UCSD-AML1 (cell line): ENCODE results near the gene HID1.
"Not testable (repeated sequence)": the region's sequence is repeated elsewhere in the genome, so short reads cannot be mapped to it uniquely, and the experiment has no call there.

Source experiments
- DNase-seq: peaks from one replicate; lab custom pipeline; 2025; ENCODE audit not compliant: unreplicated experiment; lab: John Stamatoyannopoulos, UW

Gene HID1, protein sequence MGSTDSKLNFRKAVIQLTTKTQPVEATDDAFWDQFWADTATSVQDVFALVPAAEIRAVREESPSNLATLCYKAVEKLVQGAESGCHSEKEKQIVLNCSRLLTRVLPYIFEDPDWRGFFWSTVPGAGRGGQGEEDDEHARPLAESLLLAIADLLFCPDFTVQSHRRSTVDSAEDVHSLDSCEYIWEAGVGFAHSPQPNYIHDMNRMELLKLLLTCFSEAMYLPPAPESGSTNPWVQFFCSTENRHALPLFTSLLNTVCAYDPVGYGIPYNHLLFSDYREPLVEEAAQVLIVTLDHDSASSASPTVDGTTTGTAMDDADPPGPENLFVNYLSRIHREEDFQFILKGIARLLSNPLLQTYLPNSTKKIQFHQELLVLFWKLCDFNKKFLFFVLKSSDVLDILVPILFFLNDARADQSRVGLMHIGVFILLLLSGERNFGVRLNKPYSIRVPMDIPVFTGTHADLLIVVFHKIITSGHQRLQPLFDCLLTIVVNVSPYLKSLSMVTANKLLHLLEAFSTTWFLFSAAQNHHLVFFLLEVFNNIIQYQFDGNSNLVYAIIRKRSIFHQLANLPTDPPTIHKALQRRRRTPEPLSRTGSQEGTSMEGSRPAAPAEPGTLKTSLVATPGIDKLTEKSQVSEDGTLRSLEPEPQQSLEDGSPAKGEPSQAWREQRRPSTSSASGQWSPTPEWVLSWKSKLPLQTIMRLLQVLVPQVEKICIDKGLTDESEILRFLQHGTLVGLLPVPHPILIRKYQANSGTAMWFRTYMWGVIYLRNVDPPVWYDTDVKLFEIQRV

DNA sequence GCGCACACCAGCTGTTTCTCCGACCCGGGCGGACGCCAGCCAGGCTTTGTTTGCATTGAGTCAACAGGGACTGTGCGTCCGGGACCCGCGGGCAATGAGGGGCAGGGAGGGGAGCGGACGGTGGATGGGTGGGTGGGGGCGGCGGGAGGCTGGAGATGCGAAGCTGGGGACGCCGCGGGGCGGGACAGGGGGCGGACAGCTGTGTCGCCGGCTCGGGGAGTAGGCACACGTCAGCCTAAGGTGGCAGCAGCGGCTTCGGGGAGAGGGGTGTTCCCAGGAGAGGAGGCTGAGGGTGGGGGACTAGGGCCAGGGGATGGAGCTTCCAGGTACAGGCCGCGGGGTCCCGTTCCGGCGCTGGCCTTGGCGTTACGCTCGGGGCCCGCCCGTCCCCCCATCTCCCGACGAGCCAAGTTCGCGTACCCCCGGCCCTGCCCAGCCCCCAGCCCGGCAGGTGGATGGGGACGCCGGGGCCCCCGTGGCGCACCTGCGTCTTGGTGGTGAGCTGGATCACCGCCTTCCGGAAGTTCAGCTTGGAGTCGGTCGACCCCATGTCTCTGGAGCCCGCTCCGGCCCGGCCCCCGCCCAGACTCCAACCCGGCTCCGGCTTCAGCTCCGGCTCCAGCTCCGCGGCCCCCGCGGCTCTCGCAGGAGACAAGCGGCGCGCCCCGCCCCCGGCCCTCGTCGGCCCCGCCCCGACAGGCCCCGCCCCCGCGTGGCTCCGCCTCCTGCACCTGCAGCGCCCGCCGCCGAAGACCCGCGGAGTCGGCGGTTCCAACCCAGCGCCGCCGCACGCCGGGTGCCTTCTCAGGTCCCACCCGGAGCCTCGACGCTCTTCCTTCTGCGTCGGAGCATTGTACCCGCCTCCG lies at the start of gene HID1:
HID1 (minus strand) TSS at position 653 of the 866 bp plus-strand sequence; CDS start at position 550, 103 bp downstream.
- peak; percentile 22 for DNase-seq

DNA sequence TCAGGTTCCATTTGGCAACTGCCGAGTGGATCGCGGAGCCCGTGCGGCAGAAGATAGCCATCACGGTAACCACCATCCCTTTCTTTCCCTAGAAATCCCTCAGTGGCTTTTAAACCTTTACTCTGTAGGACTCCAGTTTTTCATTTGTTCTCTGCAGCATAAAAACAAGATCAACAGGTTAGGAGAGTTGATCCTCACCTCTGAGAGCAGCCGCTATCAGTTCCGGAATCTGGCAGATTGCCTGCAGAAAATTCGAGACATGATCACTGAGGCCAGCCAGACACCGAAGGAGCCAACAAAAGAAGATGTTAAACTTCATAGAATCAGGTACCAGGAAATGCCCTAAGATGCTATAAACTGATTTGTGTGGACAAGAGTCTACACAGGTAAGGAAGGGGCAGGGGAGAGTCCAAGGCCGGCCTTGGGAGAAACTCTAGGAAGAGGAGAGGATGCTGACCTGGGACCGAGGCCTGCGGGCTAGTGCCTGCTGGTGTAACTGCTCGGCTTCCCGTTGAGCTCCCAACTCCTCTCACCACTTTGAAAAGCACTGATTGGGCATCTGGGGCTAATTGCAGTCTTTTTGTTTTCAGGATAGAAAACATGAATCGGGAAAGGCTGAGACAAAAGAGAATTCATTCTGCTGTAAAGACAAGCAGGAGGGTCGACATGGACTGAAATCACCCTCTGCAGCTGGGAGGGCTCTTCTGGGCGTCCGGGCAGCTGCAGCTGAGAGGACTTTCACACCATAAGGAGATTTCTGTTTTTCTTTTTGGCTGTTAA lies 48.0 kb upstream of the HID1 start:
- no peak for DNase-seq

DNA sequence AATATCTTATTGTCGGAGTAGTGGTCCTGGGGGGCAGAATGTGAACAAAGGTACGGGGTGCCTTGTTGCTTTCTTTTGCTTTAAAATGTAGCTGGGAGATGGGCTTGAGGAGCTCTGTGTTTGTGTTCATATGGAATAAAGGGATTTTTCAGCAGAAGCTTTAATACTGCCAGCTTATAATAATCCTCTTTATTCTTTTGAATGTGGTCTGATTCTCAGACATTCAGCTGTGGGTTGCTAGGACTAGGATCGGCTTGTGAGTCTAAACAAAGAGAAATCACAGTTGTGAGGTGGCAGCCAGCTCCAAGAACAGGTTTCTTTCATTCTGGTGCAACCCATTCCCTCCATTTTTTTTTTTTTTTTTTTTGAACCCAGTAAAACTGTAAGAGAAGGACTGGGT lies 47.2 kb upstream of the HID1 start:
- DNase-seq: no peak

DNA sequence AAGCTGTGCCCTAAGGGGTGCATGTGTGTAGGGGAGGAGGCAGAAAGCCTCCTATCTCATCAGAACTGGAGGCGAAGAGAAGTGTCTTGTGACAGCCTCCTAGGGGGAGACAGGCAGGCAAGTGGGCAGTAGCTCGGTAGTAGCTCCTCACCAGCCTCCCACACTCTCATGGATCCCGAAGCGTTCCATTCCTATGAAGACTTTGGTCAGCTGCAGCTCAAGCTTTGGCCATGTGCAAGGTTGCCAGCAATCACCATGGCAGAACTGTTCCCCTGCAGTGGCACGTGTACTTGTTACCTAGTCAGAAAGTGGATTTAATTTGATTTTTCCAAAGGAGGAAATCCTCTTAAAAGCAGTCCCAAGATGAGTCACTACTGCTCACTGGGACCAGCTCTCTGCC lies 46.6 kb upstream of the HID1 start:
- no peak for DNase-seq

DNA sequence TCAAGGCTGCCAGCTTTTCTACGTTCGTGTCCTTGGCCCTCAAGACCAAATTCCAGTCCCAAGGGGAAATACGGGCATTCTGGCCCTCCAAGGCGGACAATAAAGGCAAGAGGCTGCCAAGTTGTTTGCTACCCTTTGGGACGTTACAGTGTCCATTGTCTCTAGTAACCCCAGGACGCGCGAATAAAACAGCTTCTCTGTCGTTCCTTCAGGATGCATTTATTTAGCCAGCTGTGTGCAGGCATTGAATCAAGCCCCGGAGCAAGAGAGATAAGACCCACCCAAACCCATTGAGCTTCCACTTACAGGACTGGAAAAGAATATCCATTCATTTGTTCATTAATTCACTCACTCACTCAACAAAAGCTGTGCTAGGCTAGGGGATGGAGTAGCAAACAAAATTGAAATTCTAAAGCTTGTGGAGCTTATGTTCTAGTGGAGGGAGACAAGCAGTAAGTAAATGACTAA lies 40.6 kb upstream of the HID1 start:
- no peak for DNase-seq

DNA sequence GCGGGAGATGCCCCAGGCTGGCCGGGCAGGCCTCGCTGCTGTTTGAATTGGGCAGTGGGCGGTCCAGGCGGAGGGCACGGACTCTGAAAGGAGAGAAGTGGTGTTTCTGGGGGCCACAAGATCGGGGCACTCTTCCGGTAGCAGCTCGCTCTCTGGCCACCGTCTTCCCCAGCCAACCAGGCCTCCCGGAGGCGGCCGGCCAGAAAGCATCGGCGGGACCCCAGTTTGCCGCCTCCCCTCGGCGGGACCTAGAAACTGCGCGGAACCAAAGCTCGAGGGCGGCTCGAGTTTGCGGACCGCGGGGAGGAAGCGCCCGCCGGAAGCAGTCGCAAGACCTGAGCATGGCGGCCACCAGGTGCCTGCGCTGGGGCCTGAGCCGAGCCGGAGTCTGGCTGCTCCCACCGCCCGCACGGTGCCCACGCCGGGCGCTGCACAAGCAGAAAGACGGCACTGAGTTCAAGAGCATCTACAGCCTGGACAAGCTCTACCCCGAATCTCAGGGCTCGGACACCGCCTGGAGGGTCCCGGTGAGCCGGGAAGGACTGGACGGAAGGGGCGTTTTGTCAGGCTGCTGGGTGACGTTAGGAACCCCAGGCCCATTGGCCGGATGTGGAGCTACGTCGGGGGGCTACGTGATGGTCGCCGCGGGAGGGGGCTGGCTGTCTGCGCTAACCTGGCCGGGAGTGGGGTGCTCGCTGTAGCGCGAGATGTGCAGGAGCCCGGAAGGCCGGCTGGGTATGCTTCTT lies 40.0 kb upstream of the HID1 start, which contains the start of gene MRPL58:
MRPL58 (plus strand) TSS at position 325 of the 746 bp plus-strand sequence; CDS start at position 342, 17 bp downstream.
- peak; percentile 88 for DNase-seq

DNA sequence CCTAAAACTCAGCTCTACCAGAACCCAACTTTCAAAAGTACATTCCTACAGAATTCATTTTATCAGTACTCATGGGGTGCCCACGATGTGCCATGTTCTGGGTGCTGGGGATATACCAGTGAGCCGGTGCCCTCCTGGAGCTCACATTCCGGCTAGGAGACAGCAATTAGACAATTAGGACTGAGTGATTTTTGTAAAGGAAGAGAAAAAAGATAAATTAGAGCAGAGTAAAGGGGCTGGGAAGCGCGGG lies 39.5 kb upstream of the HID1 start:
- DNase-seq: no peak

DNA sequence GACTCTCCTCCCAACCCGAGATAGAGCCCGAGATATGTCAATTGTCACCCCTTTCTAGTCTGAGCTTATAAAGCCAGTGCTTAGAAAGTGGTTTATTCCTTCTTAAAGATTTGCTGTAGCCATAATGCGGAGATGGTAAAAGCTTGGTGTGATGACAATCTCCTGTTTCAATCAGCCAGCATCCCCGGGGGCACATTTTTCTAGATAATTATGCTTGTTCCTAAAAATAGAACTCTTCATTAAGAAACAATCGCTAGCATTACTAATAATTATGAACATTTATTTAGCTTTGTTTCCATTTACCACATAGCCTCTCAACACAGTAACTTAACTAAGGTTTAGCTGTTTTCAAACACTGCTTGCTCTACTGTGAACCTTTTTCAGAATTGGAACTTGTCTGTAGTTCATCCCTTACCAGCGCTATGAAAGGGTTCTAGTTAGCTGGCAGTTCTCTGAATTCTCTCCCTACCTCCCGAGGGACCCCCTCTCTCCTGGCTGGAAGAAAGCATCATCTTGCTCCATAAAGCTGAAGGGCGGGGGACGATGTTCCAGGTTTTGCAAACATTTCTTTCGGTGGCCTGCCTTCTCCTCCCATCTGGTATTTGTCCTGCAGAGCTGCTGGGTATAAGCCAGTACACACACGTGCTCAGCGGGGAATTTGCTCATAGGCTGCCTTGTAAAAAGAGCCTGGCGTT lies 39.0 kb upstream of the HID1 start:
- DNase-seq: no peak

DNA sequence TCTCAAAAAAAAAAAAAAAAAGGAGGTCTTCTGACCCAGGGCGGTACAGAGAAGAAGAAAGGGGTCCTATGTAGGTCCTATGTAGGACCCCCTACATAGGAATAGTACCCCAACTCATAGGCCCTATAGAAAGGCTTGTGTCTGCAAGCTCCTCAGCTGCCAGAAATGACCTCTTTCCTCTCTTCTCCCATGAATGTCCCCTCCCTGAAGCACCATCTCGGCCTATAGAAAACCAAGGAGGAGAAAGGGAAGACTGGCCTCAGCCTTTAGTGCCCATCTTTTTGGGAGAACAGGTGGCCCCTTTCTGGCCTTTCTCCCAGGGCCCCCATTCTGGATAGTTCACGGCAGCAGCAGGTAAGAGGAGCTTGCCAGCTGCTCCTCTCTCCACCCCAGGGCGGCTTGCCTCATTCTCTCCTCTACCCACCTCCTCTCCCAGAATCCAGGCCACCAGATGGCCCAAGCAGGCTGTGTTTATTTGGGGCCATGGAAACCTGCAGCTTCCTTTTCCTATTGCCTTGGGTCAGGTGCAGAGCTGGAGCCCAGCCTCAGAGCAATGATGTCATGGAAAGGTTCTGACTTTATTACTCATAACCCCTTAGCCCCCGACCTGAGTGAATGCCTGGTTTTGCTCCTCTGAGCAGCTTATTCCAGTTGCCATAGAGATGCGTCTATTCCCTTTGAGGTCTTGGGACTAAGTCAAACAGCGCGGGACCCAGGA lies 38.3 kb upstream of the HID1 start:
- DNase-seq: peak; percentile 43

DNA sequence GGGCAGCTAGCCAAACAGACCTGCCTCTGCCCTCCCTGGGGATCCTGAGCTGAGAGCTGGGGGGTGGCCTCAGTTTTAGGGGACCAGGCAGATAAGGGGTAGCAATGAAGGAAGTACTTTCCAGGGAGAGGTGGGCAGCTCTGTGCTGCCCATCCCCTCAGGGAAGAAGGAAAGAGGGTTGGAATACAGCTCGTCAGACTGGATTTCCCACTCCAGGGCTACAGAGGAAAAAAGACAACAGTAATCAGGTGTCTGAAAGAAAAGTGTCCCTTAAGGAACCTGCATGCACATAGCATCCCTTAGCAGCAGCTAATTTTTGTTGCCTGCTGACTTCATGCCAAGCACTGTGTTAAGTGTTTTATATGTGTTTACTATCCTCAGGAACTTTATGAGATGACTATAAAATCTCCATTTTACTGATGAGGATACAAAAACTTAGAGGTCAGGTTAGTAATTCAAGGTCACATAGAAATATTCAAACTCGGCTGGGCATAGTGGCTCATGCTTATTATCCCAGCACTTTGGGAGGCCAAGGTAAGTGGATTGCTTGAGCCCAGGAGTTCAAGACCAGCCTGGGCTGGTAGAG lies 36.7 kb upstream of the HID1 start:
- no peak for DNase-seq

DNA sequence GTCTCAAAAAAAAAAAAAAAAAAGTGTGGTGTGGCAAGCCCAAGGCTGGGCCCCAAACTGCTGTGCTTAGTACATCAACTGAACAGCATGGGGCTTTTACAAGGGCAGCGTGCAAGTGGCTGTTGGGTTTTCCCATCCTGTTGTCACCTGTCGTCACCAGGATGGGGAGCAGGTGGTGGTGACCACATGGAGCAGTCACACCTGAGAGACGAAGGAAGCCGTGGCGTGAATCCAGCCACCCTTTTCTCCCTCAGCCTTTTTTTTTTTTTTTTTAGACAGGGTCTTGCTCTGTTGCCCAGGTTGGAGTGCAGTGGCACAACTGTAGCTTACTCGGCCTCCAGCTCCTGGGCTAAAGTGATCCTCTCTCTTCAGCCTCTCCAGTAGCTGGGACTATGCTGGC lies 35.8 kb upstream of the HID1 start:
- DNase-seq: no peak

DNA sequence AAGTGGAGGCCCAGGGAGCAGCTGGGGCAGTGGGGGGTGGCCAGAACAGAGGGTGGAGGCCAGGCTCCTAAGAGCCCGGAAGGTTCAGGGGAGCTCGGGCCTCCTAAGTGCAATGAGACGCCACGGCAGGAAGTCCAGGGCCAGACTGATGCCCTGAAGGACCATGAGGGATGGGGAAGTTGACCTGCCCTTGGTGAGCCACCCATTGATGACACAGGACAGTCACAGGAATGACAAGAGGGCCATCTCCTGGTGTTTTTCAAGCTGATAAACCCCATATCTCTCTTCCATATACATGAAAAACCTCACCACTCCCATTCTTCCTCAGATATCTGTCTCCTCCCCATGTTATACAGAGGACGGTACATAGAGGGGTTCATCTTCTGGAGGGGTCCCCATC lies 34.1 kb upstream of the HID1 start:
- DNase-seq: no peak

DNA sequence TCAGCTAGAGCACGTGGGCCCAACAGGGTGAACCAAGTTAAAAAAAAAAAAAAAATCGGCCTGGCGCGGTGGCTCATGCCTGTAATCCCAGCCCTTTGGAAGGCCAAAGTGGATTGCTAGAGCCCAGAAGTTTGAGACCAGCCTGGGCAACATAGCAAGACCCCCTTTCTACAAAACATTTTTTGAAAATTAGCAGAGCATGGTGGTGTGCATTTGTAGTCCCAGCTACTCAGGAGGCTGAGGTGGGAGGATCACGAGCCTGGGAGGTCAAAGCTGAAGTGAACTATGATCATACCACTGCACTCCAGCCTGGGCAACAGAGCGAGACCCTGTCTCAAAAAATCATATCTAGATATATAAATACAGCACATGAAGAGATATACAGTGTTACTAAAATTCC lies 33.5 kb upstream of the HID1 start:
- DNase-seq: not testable (repeated sequence)

DNA sequence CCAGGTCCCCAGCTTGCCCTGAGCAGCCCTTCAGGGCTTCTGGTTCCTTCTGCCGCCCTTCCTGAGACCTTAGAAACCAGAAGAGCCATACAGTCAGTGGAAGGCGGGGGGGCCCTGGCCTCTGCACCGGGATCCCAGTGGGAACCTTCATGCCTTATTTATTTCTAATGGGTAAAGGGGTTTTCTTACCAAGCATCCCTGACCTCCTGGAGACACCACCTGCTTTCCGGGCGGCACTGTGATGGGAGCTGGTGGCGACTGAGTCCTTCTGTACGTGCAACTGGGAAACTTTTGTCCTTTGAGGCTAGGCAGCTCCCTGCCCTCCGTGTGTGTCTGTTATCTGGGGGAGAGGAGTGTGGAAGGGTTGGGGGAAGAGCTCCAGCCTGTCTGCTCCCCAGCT lies 32.7 kb upstream of the HID1 start:
- DNase-seq: no peak

DNA sequence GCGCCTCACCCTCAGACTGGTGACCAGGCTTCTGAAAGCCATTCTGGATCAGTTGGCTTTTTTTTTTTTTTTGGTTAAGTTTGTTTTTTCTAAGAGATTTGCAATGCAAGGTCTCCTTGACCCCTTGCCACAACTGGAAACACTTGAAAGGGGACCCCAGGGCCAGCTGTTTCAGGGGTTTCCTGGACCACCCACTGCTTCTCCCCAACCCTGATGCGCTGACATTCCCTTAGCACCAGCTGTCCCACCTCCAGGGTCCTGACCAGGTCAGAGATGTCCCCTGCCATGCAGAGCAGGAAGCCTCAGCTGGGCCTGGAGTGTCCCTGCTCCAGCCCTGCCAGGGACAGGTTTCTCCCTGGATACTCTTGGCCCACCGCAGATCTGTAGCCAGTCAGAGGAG lies 31.8 kb upstream of the HID1 start:
- no peak for DNase-seq

DNA sequence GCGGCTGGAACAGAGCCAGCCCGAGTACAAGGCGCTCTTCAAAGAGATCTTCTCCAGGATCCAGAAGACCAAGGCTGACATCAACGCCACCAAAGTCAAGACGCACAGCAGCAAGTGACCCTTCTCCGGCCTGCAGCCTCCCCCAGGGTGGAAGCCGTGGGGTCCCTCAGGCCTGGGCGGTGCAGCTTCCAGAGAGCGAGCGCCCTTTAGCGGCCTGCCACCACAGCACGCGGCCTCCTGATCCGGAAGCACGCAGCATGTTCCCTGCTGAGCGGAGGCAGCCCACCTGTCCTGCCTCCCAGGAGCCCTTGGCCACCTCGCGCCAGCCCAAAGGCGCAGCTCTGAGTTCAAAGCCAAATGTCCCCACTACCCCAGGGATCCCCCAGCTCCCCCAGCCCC lies 31.4 kb upstream of the HID1 start:
- no peak for DNase-seq

DNA sequence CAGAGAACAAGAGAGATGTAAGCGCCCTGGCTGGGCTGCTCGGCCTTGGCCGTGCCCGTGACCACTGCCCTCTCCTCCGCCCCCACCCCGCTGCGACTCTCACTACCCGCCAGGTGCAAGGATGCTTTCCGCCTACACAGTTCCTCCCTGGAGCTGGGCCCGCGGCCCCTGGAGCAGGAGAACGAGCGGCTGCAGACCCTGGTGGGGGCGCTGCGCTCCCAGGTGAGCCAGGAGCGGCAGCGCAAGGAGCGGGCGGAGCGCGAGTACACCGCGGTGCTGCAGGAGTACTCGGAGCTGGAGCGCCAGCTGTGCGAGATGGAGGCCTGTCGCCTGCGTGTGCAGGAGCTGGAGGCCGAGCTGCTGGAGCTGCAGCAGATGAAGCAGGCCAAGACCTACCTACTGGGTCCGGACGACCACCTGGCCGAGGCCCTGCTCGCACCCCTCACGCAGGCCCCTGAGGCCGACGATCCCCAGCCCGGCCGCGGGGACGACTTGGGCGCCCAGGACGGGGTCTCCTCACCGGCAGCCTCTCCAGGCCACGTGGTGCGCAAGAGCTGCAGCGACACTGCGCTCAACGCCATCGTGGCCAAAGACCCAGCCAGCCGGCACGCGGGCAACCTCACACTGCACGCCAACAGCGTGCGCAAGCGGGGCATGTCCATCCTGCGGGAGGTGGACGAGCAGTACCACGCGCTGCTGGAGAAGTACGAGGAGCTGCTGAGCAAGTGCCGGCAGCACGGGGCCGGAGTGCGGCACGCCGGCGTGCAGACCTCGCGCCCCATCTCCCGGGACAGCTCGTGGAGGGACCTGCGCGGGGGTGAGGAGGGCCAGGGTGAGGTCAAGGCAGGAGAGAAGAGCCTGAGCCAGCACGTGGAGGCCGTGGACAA lies 30.8 kb upstream of the HID1 start:
- DNase-seq: no peak
